Stimulated activated CD4-positive, alpha-beta T cell treated with anti-CD3 and anti-CD28 coated beads, Interleukin-15, amount 100 ng/mL, for 48 hours (primary cell): ENCODE data around the gene MAPK13.
"Not testable (repeated sequence)": the region's sequence is repeated elsewhere in the genome, so short reads cannot be mapped to it uniquely, and the experiment has no call there.

Experiments
- DNase-seq, 2 donors: peaks; one replicate each; pipeline ENCODE4 v3.0.0-alpha.2; 2020; ENCODE audit warnings: low read depth in 2 of 2

Gene MAPK13

DNA sequence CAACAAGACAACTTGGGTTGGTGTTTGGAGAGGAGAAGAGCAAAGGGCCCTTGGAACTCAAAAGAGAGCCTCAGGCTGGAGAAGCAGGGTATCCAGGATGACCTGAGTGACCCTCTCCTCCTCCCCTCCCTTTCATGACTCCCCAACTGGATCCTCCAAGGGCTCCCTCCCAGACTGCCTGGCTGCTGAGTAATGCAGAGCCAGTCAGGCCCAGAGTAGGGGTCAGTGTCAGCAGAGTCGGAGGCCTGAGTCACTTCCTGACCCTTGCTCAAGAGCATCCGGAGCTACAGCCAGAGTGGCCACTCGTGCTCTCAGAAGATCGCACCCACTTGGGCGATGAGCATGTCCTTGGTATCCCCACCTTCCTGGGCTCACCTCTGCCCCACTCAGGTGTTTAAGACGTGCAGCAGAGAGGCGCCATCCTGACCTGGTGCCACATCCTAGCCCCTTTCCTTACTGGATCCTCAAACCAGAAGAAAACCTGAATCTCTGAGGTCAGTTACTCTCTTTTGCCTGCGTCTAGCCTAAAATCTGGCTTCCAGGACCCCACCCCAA lies 2.8 kb upstream of the MAPK13 start:
- DNase-seq: no peak

DNA sequence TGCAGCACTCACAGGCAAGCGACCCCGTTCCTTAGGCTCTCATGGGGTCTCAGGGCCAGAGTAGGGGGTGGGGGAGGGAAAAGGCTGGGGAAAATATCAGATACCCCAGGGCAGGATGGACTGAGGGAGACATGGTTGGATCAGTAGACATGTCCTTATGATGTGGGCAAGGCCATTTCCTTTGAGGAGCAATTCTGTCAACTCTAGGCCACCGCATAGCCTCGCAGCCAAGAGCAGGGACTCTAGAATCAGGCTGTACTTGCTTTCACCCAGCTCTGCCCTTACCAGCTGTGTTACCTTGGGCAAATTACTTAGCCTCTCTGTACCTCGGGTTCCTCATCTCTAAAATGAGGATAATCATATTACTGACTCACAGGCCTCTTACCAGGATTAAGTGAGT lies 2.2 kb upstream of the MAPK13 start:
- no peak for DNase-seq

DNA sequence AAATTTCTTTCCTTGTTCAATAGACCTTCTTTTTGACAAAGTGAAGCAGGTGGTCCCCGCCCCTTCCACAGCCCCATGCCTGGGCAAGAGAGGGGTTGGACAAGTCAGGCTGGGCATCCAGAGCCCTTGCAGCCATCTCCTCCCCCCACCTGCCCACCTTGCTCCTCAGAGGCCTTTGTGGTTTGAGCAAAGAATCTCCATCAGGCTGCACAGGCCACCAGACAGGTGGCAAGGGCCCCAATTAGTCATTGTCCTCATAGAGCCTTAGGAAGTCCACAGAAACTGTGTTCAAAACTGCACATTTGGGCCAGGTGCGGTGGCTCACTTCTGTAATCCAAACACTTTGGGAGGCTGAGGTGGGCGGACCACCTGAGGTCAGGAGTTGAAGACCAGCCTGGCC lies 1.5 kb upstream of the MAPK13 start:
- no peak for DNase-seq

DNA sequence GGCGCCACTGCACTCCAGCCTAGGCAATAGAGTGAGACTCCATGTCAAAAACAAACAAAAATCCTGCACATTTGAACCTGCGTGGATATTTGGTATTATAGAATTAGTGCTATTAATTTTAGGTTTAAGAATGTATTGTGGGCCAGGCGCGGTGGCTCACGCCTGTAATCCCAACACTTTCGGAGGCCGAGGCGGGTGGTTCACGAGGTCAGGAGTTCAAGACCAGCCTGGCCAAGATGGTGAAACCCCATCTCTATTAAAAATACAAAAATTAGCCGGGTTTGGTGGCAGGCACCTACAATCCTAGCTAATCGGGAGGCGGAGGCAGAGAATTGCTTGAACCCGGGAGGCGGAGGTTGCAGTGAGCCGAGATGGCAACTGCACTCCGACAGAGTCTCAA lies 979 bp upstream of the MAPK13 start:
- DNase-seq: not testable (repeated sequence)

DNA sequence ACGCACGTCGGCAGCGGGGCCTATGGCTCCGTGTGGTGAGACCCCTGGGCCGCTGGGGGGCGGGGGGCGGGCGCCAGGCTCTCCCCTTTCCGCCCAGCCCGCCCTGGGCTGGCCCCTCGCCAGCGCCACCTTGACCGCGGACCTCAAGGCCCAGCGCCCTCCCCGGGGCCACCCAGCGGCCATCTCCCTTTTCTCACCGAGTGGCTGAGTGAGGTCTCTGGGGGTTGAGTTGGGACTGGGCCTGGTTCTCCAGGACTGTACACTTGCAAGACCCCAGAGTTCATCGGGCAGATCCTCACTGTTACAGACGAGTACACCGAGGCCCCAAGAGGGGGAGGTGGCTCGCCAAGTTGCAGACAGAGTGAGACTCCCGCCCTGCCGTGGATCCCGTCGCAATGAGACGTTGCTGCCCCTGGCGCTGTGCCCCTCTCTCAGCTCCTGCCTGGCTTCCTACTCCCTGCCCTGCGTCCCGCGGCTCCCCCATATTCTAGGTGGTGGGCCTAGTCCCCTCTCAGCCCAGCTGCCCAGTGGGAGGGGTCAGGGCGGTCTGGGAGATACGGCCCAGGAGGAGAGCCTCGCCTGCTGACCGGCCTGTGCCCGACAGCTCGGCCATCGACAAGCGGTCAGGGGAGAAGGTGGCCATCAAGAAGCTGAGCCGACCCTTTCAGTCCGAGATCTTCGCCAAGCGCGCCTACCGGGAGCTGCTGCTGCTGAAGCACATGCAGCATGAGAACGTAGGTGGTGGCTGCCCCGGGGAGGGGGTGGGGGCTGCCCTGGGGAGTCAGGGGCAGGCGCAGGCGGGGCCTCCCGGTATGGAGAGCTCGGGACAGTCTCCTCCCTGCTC lies 576 bp downstream of the MAPK13 start:
- DNase-seq: peak; percentile 55 to 65

DNA sequence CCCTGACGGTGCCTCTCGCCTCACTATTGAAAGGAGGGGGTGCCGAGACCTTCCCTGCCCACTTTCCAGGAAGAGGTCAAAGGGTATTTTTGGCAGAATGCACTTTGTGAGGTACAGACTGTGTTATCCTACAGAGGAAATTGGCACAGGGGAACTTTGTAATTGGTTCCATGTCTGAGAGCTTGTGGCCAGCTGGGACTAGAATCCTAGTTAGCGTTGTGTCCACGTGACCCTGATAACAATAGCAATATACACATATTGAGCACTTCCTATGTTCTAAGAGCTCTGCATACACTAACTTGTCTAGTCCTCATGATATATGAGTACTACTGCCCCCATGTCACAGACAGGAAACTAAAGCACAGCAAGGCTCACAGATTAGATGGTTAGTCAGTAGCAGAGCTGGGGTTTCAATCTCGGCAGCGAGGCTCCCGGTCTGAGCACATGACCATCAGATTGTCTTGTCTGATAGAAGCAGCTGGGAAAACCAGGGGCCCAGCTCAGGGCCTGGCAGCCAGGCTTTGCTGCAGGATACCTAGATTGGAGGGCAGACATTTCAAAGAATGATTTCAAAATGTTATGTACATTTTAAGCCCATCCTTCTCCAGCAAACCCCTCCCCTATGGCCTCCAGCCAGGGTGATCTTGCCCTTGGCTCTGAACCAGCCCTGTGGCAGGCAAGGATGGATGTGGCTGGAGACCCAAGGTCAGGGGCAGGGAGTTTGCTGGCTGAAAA lies 1.4 kb downstream of the MAPK13 start:
- peak; percentile 52 to 54 for DNase-seq

DNA sequence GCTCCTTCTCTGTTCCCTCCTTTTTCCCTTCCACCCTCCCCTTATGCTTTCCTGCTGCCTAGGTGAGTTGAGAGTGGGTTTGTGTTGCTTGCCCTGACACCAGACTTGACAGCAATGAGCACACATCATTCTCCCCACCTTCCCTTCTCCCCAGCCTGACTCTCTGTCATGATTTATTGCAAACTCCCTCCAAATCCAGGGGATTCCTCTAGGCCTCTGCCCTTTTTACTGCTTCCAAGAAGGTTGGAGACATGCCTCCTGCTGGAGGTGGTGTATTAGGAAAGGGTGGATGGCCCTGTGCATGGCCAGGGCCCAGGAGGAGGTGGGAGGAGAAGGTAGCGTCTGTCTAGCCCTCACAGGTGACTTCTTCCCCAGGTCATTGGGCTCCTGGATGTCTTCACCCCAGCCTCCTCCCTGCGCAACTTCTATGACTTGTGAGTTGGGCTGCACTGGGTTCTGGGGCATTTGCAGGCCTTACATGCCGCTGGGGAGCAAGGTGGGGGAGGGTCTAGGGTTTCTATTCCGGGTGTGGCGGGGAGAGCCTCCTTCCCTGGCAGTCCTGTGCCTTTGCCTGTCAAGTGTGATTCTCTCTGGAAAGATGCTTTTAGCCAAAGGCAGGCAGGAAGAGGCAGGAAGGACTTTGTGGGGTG lies 2.1 kb downstream of the MAPK13 start:
- no peak for DNase-seq

DNA sequence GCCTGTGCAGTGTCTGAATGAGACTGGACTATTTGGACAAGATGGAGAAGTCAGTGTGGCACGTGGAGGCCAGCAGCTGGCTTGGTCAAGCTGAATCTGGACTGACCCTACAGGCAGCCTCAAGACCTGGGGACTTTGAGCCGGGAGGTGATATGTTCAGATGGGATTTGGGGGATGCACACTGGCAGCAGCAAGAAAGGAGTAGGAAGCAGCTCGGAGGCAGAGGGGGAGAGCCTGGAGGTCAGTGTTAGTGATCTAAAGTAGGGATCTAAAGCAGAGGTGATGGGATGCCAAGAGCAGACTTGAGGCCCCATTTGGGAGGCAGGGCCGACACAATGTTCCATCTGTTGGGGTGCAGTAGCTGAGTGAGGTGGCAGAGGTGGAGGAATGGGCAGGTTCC lies 2.8 kb downstream of the MAPK13 start:
- no peak for DNase-seq

DNA sequence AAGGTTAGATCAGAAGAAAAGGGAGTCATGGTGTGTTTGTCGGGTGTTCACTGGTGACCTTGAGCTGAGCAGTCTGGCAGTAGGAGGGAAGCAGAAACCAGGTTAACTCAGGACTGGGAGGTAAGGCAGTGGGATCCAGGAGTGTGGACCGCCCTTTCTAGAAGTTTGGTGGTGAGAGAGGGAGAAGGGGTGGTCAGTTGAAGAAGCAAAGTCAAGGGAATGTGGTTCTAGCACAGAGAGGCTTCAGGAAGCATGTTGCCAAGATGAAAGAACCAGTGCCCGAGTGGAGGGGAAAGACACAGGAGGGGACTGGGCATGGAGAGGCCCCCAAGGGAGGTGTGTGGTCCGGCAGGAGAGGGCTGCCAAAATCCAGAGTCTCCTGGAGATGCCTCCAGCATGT lies 3.6 kb downstream of the MAPK13 start:
- DNase-seq: no peak

DNA sequence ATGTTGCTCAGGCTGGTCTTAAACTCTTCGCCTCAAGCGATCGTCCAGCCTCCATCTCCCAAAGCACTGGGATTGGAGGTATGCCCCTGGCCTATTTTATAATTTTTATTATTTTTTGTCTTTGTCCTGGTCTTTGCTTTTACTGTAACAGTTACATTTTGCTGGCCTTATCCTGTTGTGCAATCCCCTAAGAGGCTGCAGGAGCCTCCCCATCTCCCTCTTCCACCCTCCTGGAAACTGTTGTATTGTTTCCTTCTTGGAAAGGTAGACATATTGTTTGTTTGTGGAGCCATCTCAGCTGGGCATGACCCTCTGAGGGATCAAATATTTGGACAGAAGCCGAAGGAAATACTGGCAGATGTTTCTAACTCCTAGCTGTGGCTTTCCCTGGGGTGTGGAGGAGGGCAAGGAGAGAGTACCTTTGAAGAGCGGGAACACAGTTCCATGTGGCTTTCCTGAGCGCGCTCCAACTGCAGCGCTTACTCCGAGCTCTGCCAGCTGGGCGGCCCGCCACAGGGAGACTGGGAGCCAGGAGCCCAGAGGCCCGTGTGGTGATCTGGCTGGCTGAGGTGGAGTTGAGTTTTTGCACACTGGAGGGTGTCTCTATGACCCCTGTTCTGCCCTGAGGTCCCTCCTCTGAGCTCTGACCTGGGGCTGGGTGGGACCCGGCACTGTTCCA lies 4.9 kb downstream of the MAPK13 start:
- no peak for DNase-seq

DNA sequence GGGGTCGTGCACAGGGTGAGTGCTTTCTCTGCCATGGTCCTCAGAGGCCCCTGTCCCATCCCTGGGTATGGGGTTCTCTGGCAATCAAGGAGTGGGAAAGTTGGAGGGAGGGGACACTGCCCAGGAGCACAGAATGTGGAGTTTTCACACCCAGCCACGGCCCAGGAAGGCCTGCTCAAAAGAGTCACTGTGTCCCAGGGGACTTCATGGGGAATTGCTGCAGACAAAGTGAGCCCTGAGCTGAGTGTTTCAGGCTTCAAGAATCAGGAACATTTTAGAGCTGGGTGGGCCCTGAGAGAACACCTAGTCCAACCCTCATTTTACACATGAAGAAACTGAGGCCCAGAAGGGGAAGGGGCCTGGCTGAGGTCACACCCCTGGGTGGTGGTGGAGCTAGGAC lies 5.7 kb downstream of the MAPK13 start:
- no peak for DNase-seq

DNA sequence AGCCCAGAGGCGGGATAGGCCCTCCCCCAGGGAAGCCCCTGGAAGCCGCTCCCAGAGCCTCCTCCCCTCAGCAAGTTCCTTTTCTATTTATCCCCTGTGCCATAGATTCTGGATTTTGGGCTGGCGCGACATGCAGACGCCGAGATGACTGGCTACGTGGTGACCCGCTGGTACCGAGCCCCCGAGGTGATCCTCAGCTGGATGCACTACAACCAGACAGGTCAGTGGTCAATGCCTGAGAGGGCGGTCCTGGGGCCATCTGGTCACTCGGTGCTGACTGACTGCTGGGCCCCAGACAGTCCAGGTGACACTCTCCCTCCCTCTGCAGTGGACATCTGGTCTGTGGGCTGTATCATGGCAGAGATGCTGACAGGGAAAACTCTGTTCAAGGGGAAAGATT lies 6.2 kb downstream of the MAPK13 start:
- DNase-seq: no peak

DNA sequence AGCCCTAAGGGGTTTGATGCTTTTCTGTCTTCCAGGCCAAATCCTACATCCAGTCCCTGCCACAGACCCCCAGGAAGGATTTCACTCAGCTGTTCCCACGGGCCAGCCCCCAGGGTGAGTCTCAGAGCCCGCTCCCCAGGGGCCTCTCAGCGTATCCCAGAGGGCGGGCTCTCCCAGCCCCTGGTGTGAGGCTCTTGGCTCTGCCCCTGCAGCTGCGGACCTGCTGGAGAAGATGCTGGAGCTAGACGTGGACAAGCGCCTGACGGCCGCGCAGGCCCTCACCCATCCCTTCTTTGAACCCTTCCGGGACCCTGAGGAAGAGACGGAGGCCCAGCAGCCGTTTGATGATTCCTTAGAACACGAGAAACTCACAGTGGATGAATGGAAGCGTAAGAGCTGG lies 8.4 kb downstream of the MAPK13 start:
- DNase-seq: no peak

DNA sequence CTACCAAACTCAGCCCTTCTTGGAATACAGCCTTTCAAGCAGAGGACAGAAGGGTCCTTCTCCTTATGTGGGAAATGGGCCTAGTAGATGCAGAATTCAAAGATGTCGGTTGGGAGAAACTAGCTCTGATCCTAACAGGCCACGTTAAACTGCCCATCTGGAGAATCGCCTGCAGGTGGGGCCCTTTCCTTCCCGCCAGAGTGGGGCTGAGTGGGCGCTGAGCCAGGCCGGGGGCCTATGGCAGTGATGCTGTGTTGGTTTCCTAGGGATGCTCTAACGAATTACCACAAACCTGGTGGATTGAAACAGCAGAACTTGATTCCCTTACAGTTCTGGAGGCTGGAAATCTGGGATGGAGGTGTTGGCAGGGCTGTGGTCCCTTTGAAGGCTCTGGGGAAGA lies 9.1 kb downstream of the MAPK13 start:
- DNase-seq: no peak

DNA sequence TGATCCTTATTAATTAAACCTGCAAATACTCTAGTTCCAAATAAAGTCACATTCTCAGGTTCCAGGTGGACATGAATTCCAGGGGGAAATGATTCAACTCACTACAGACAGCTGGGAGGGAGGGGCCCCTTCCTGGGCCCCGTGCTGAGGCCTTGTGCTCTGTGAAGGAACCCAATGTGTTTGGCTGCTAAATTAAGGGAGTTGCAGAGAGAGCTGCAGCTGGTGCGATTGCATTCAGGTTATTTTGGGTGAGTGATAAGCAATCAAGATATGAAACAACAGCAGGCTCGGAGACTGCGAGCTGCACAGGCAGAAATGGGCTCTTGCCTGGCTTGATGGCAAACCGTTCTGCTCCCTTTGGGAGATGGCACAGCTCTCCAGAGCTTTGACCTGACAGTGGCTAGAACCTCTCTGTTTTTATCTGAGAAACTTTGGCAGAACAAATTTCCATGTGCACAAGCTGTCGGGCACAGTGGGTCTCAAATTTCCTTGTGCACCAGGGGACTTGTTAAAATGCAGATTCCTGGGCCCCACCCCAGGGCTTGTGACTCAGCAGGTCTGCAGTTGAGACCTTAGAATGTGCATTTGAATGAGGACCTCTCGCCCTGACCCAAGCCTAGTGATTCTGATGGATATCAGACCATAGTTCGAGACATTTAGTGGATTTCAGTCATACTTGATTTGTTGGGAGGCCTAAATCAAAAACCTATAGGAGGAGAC lies 9.8 kb downstream of the MAPK13 start:
- no peak for DNase-seq

DNA sequence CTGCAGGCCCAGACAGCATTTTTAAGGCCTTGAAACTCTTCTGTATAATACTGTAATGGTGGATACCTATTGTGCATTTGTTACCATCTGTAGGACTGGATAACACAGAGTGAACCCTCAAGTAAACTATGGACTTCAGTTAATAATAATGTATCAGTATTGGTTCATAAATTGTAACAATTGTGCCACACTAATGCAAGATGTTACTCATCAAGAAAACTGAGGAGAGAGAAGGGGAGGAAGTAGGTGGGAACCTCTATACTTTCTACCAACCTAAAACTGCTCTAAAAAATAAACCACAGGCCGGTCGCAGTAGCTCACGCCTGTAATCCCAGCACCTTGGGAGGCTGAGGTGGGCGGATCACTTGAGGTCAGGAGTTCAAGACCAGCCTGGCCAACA lies 10.8 kb downstream of the MAPK13 start:
- no peak for DNase-seq

DNA sequence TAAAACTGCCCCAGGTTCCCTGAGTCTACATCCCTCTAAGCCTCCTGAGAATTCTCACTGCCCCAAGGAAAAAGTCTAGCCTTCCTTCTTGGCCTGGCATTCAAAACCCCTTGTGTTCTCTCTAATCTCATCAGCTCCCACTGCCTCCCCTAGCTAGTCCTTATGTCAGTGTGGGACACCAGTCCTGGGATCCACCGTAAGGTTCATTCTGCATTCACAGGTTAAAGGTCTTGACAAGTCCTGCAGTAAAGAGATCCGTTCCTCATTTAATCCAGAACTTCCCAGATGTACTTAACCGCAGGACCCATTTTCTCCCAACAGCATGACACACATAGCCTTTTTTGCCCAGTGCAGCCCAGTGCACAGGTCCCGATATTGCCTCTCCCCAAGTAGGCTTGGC lies 11.6 kb downstream of the MAPK13 start:
- no peak for DNase-seq

DNA sequence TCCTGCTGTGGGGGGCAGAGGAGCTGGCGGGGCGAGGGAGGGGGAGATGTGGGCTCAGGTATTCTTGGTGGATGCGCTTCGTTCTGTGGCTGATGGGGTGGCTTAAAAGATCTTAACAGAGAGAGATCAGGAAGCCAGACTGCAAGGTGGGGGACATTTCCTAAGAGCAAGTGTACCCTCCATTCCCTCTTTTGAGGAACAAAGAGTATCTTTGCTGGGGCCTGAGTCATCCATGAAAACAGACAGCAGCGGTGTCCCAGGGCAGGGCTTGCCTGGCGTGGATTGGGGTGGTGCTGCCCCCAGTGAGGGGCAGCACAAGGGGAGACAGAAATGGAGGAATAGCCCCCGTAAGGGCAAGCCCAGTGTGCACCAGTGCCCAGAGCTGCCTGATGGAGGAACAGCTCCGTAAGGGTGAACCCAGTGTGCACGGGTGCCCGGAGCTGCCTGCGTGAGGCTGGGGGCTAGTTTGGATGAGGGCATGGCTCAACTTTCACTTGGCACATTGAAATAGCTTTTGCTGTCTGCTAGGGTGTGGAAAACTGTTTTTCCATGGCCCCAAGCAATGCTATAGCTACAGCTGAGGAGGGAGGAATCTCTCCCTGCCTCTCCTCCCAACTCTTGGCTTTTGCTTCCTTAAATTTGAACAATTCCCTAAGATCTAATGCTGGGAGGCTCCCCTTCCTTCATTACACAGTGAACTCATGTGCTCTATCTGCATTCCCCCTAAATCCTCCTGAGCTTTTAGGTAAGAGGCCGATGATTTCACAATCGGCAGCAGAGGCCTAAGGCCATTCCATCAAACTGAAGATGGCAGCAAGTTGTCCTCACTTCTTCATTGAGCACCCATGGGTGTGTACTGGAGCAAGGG lies 12.9 kb downstream of the MAPK13 start:
- DNase-seq: no peak

DNA sequence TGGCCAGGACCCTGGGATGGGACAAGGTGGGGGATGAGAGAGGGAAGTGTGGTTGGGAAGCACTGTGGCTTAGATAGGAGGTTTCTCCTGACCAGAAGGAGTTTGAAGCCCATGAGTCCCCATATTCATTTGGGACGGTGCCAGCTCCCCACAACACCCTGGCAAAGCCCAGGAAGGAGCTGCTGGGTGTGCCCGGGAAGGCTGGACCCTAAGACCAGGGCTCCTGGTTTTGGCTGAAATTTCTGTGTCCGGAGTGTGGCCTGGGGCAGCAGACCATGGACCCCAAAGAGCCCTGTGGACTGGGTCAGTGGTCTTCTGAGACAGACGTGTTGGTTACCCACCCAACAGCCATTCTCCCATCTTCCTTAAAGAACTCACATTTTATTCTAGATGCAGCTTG lies 15.2 kb downstream of the MAPK13 start:
- no peak for DNase-seq

DNA sequence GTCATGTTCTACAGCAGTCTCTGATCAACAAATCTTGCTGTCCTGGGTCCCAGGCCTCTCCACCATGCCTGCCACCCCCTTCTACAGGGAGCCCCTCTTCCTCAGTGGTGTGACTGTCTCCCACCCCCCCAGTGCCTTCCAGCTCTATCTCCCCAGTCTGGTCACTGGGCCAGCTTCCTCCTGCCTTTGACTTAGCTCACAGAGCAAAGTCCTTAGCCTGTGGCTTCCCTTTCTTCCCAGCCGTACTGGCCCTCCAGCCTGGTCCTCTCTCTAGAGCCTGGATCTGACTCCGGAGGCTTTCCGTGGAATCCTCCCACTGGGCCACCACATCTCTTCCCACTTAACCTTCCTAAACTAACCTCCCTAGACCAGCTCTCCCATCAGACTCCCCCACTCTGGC lies 17.0 kb downstream of the MAPK13 start:
- DNase-seq: no peak
